CD14-positive monocyte (primary cell): Measurements from ENCODE around the gene METTL25. TPM values are rescaled to one million over a fixed set of nuclear protein-coding genes. Genes with fewer than 3 reads are reported as not detected.

Experiments
- DNase-seq, 3 donors: peaks; one replicate each; pipeline ENCODE4 v3.0.0-alpha.2; 2011 to 2022
- H2AFZ ChIP-seq: 2 replicates; pipeline ENCODE4 v1.6.0; 2012; ENCODE audit warnings: mild to moderate bottlenecking, low read depth, low read length, inconsistent platforms; ENCODE audit not compliant: insufficient read depth, poor library complexity, severe bottlenecking
- H3K27ac ChIP-seq, 2 donors: 1 replicate in 1 of 2; 2 replicates in 1 of 2; pipeline ENCODE4 v1.5.1; 2012 to 2013; ENCODE audit warnings: low read length in 2 of 2, control low read depth in 1 of 2, inconsistent platforms in 1 of 2, low read depth in 1 of 2, mild to moderate bottlenecking in 1 of 2
- H3K27me3 ChIP-seq, 2 donors: one replicate each; pipeline versions ENCODE4 v1.6.0 to v1.6.1; 2011 to 2013; ENCODE audit warnings: low read length in 2 of 2; ENCODE audit not compliant: control insufficient read depth in 2 of 2, insufficient read depth in 2 of 2
- H3K36me3 ChIP-seq, 2 donors: replicated peaks in 1 of 2; 1 replicate in 1 of 2; 2 replicates in 1 of 2; pipeline versions ENCODE4 v1.5.1 to v1.6.1; 2012 to 2013; ENCODE audit warnings: low read length in 2 of 2, control low read depth in 1 of 2, inconsistent platforms in 1 of 2, mild to moderate bottlenecking in 1 of 2; ENCODE audit not compliant: insufficient read depth in 2 of 2, control insufficient read depth in 1 of 2
- H3K4me1 ChIP-seq, 2 donors: 1 replicate in 1 of 2; 2 replicates in 1 of 2; pipeline versions ENCODE4 v1.5.1 to v1.6.1; 2012 to 2013; ENCODE audit warnings: low read length in 2 of 2, control low read depth in 1 of 2, inconsistent platforms in 1 of 2, mild to moderate bottlenecking in 1 of 2, moderate library complexity in 1 of 2; ENCODE audit not compliant: insufficient read depth in 2 of 2, control insufficient read depth in 1 of 2
- H3K4me2 ChIP-seq: replicated peaks from 2 replicates; pipeline ENCODE3; 2012; ENCODE audit warnings: low read length, moderate library complexity, mild to moderate bottlenecking; ENCODE audit not compliant: poor library complexity, severe bottlenecking; ENCODE audit errors: extremely low read depth
- H3K4me3 ChIP-seq, 3 experiments: fragments of 200-600 bp in 1 of 3; sonication (generic) in 1 of 3; replicated peaks in 1 of 3; 1 replicate in 2 of 3; 2 replicates in 1 of 3; pipeline ENCODE4 v1.5.1; 2011 to 2013; ENCODE audit warnings: low read length in 3 of 3, mild to moderate bottlenecking in 3 of 3, control low read depth in 2 of 3, low read depth in 2 of 3, inconsistent platforms in 1 of 3, moderate library complexity in 1 of 3
- H3K79me2 ChIP-seq: 2 replicates; pipeline ENCODE4 v1.6.0; 2012; ENCODE audit warnings: mild to moderate bottlenecking, control low read depth, inconsistent platforms, low read length, moderate library complexity; ENCODE audit not compliant: insufficient read depth
- H3K9ac ChIP-seq: 2 replicates; pipeline ENCODE4 v1.6.0; 2017; ENCODE audit warnings: low read length, mild to moderate bottlenecking; ENCODE audit not compliant: insufficient read depth, poor library complexity, severe bottlenecking
- H3K9me3 ChIP-seq, 2 donors: replicated peaks in 1 of 2; 1 replicate in 1 of 2; 2 replicates in 1 of 2; pipeline versions ENCODE4 v1.5.1 to v1.6.1; 2012 to 2013; ENCODE audit warnings: low read length in 2 of 2, control low read depth in 1 of 2; ENCODE audit not compliant: control insufficient read depth in 1 of 2, insufficient read depth in 1 of 2
- H4K20me1 ChIP-seq: 2 replicates; pipeline ENCODE4 v1.6.0; 2012; ENCODE audit warnings: mild to moderate bottlenecking, low read length, control low read depth, moderate library complexity; ENCODE audit not compliant: insufficient read depth
- H3K27ac Mint-ChIP-seq, 7 donors: one replicate each; pipeline ENCODE4 v1.8.0; 2020; ENCODE audit warnings: mild to moderate bottlenecking in 7 of 7, mixed read lengths in 7 of 7, moderate library complexity in 6 of 7, inconsistent platforms in 2 of 7
- H3K27me3 Mint-ChIP-seq, 3 donors: one replicate each; pipeline ENCODE4 v1.8.0; 2021 to 2022; ENCODE audit warnings: low read depth in 3 of 3, mild to moderate bottlenecking in 3 of 3, mixed read lengths in 3 of 3, moderate library complexity in 3 of 3, inconsistent platforms in 1 of 3
- H3K36me3 Mint-ChIP-seq, 2 donors: one replicate each; pipeline ENCODE4 v1.8.0; 2020; ENCODE audit warnings: mixed read lengths in 2 of 2, inconsistent platforms in 1 of 2, mild to moderate bottlenecking in 1 of 2
- H3K4me1 Mint-ChIP-seq: one replicate; pipeline ENCODE4 v1.8.0; 2020; ENCODE audit warnings: mild to moderate bottlenecking, mixed read lengths
- H3K4me3 Mint-ChIP-seq, 2 donors: one replicate each; pipeline ENCODE4 v1.8.0; 2020; ENCODE audit warnings: mild to moderate bottlenecking in 2 of 2, mixed read lengths in 2 of 2, moderate library complexity in 1 of 2
- H3K9me3 Mint-ChIP-seq, 7 donors: one replicate each; pipeline ENCODE4 v1.8.0; 2020 to 2022; ENCODE audit warnings: mixed read lengths in 7 of 7, mild to moderate bottlenecking in 6 of 7, moderate library complexity in 6 of 7, inconsistent platforms in 2 of 7
- CTCF ChIP-seq: fragments of 200-600 bp; IDR thresholded peaks from one replicate; pipeline ENCODE4 v1.8.0; 2022; ENCODE audit warnings: antibody characterized with exemption, mild to moderate bottlenecking
- WGBS: methylation state at CpG from one replicate; pipeline ENCODE4 v1.1.5; 2013; ENCODE audit warnings: missing lambda C conversion rate; ENCODE audit not compliant: insufficient coverage; 5-methylcytosine and 5-hydroxymethylcytosine counted together
- intact Hi-C, 2 donors: fragments of 100-400 bp; cut with micrococcal nuclease; formaldehyde crosslinking; loops; one replicate each; pipeline versions ENCODE4 v1.15.0 to v1.15.1; 2023
- polyA plus RNA-seq, 3 donors: library from polyadenylated mRNA; depleted of rRNA in 1 of 3; unstranded in 2 of 3; stranded (reverse) in 1 of 3; fragments of 300-500 nt in 2 of 3; fragments of >200 nt in 1 of 3; fragmentation: Illumina TruSeq in 2 of 3; gene quantifications; 1 replicate in 2 of 3; 2 replicates in 1 of 3; pipeline ENCODE4 v1.2.3, GENCODE V29; 2012 to 2021

METTL25 gene
- polyA plus RNA-seq, 3 donors, result 7.0 to 12.2 (median 8.1) TPM

GRCh38 chr12:82408844-82409243, 50.5 kb downstream of the METTL25 start:
- no peak for DNase-seq
- Histone ChIP-seq H3K36me3 (peaks cover 0 to 14% of the 10 kb centered on the region in 2 donors), H3K4me1 (no peaks in the 10 kb centered on the region), H3K27ac (no peak overlapping the region), H3K79me2 (no peaks in the 10 kb centered on the region), H3K9me3 (no peaks in the 10 kb centered on the region), H3K4me2 (no peak overlapping the region), H2AFZ (no peak overlapping the region), H3K4me3 (no peak overlapping the region), H3K27me3 (no peaks in the 10 kb centered on the region), H3K9ac (no peak overlapping the region), H4K20me1 (no peaks in the 10 kb centered on the region)
- WGBS, result no CpG with 5 or more reads among the region's 1 CpG
- Mint-ChIP-seq H3K4me1 (no peaks in the 10 kb centered on the region), H3K36me3 (peaks cover 21 to 28% of the 10 kb centered on the region in 2 donors), H3K9me3 (no peaks in the 10 kb centered on the region), H3K27me3 (no peaks in the 10 kb centered on the region), H3K27ac (no peak overlapping the region), H3K4me3 (no peak overlapping the region)
- intact Hi-C loops, result no loop called here
- TF ChIP-seq CTCF, result no peak

- intact Hi-C loops, result no loop called here
- no peaks in the 10 kb centered on the region for H4K20me1 ChIP-seq
- H3K79me2 ChIP-seq, result no peaks in the 10 kb centered on the region
- Mint-ChIP-seq H3K36me3 (peaks cover 11 to 20% of the 10 kb centered on the region in 2 donors), H3K4me1 (no peaks in the 10 kb centered on the region), H3K27ac (no peak overlapping the region), H3K4me3 (no peak overlapping the region), H3K27me3 (peaks cover 0 to 2% (median 1%) of the 10 kb centered on the region in 3 donors), H3K9me3 (no peaks in the 10 kb centered on the region)
- no peaks in the 10 kb centered on the region for H3K9me3 ChIP-seq
- WGBS, result no CpG with 5 or more reads among the region's 4 CpGs
- no peak for TF ChIP-seq CTCF
- no peak overlapping the region for H3K4me3 ChIP-seq
- no peak overlapping the region for H2AFZ ChIP-seq
- H3K36me3 ChIP-seq, result peaks cover 0 to 10% of the 10 kb centered on the region in 2 donors
- no peaks in the 10 kb centered on the region for H3K27me3 ChIP-seq
- H3K4me2 ChIP-seq, result no peak overlapping the region
- H3K4me1 ChIP-seq, result no peaks in the 10 kb centered on the region
- no peak overlapping the region for H3K9ac ChIP-seq
- DNase-seq, result no peak
- no peak overlapping the region for H3K27ac ChIP-seq
Measured at GRCh38 chr12:82411546-82412230, 53.4 kb downstream of the METTL25 start.
